Sigmoid colon (tissue), 7 donors: ENCODE measurements around the gene TACC2. TPM values are rescaled to one million over a fixed set of nuclear protein-coding genes. Genes with fewer than 3 reads are reported as not detected.

Experiments
- DNase-seq: peaks from one replicate; pipeline ENCODE4 v3.0.0-alpha.2; 2019
- H3K27ac ChIP-seq, 4 donors: fragments of 200-600 bp; sonication (generic); one replicate each; pipeline ENCODE4 v1.5.1; 2016 to 2019; ENCODE audit warnings: mild to moderate bottlenecking in 1 of 4
- H3K27me3 ChIP-seq, 3 donors: fragments of 200-600 bp; sonication (generic); one replicate each; pipeline ENCODE4 v1.5.1; 2019; ENCODE audit warnings: mild to moderate bottlenecking in 1 of 3
- H3K36me3 ChIP-seq, 4 donors: fragments of 200-600 bp; sonication (generic); one replicate each; pipeline ENCODE4 v1.5.1; 2016 to 2019
- H3K4me1 ChIP-seq, 4 donors: fragments of 200-600 bp; sonication (generic); one replicate each; pipeline ENCODE4 v1.5.1; 2017 to 2019
- H3K4me3 ChIP-seq, 4 donors: fragments of 200-600 bp; sonication (generic); one replicate each; pipeline ENCODE4 v1.5.1; 2017 to 2019; ENCODE audit warnings: mild to moderate bottlenecking in 2 of 4, moderate library complexity in 1 of 4
- H3K9me3 ChIP-seq, 4 donors: fragments of 200-600 bp in 3 of 4; sonication (generic) in 3 of 4; one replicate each; pipeline versions ENCODE4 v1.5.1 to v1.6.1; 2013 to 2019
- EP300 ChIP-seq, 4 donors: sonication (generic); formaldehyde crosslinking; IDR thresholded peaks; one replicate each; pipeline ENCODE4 v1.6.1; 2017; ENCODE audit warnings: antibody characterized with exemption in 4 of 4
- POLR2A ChIP-seq, 2 donors: fragments of 450-650 bp; IDR thresholded peaks; one replicate each; pipeline ENCODE4 v1.6.1; 2016; ENCODE audit warnings: antibody characterized with exemption in 2 of 2, mild to moderate bottlenecking in 2 of 2, moderate library complexity in 2 of 2
- POLR2AphosphoS5 ChIP-seq, 4 donors: sonication (generic); formaldehyde crosslinking; IDR thresholded peaks; one replicate each; pipeline ENCODE4 v1.6.1; 2017; ENCODE audit warnings: antibody characterized with exemption in 4 of 4
- WGBS, 2 donors: extraction: QIAGEN DNeasy Blood & Tissue Kit; methylation state at CpG; one replicate each; pipeline ENCODE4 v1.1.7; 2013; 5-methylcytosine and 5-hydroxymethylcytosine counted together
- intact Hi-C: fragments of 100-400 bp; cut with DNase I; formaldehyde crosslinking; loops from one replicate; pipeline ENCODE4 v1.15.1; 2023
- polyA plus RNA-seq, 3 donors: library from polyadenylated mRNA; stranded (reverse); fragments of 200-250 nt; gene quantifications; one replicate each; pipeline ENCODE4 v1.2.3, GENCODE V29; 2013
- total RNA-seq, 4 donors: library from RNA; depleted of rRNA; stranded (reverse); fragments of >200 nt; gene quantifications; one replicate each; pipeline ENCODE4 v1.1.0, GENCODE V29; 2016
- TF ChIP-seq, protein P1 (sequence below), 4 experiments: fragments of 450-650 bp in 3 of 4; fragments of 200-600 bp in 1 of 4; IDR thresholded peaks; one replicate each; pipeline ENCODE4 v1.5.1; 2016 to 2019; ENCODE audit warnings: antibody characterized with exemption in 4 of 4, mild to moderate bottlenecking in 3 of 4, moderate library complexity in 2 of 4
- donor health status: healthy with polysubstance abuse.
- donor health status: Bipolar disorder and iron deficiency.
- donor health status: healthy.

Gene TACC2
- total and polyA plus RNA-seq, 7 donors: 43.7 to 173 (median 71.0) TPM

DNA sequence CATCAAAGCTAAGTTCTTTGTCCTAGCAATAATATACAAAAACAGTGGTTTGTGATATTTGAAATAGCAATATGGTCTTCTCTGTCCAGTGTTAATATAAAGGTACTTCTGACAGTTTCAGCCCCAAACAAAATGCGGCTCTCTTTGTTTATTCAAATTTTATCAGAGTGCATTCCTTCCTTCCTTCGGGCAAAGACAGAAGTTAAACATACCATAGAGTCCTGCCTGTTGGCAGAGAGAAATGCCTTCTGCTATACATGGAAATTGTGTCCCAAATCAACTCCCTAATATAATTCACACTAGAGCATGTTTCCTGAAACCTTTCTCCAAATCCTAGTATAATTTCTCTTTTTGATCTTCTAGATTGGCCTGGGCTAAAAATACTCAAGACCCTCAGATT, 39.9 kb upstream of the TACC2 start:
- Histone ChIP-seq H3K36me3 (peaks cover 0 to 3% (median 0%) of the 10 kb centered on the region in 4 donors), H3K4me1 (peaks cover 0 to 22% (median 19%) of the 10 kb centered on the region in 4 donors), H3K9me3 (no peaks in the 10 kb centered on the region), H3K27me3 (no peaks in the 10 kb centered on the region), H3K4me3 (no peak overlapping the region), H3K27ac (peak overlapping the region in 1 of 4 donors; percentile 15)
- TF ChIP-seq POLR2A (IDR thresholded peaks at IDR 0.05) (no peak), EP300 (IDR thresholded peaks at IDR 0.05) (no peak), POLR2AphosphoS5 (IDR thresholded peaks at IDR 0.05) (no peak)
- TF ChIP-seq, protein P1, sequence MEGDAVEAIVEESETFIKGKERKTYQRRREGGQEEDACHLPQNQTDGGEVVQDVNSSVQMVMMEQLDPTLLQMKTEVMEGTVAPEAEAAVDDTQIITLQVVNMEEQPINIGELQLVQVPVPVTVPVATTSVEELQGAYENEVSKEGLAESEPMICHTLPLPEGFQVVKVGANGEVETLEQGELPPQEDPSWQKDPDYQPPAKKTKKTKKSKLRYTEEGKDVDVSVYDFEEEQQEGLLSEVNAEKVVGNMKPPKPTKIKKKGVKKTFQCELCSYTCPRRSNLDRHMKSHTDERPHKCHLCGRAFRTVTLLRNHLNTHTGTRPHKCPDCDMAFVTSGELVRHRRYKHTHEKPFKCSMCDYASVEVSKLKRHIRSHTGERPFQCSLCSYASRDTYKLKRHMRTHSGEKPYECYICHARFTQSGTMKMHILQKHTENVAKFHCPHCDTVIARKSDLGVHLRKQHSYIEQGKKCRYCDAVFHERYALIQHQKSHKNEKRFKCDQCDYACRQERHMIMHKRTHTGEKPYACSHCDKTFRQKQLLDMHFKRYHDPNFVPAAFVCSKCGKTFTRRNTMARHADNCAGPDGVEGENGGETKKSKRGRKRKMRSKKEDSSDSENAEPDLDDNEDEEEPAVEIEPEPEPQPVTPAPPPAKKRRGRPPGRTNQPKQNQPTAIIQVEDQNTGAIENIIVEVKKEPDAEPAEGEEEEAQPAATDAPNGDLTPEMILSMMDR (IDR thresholded peaks at IDR 0.05): no peak
- 59 to 62% methylated on average over 2 of the region's 2 CpGs for WGBS, 2 donors
- intact Hi-C loops: no loop called here
- no peak for DNase-seq

GRCh38 chr10:121949451-121949850, 39.5 kb upstream of the TACC2 start:
- H3K36me3 ChIP-seq: peaks cover 0 to 7% (median 0%) of the 10 kb centered on the region in 4 donors
- peak overlapping the region in 1 of 4 donors; percentile 15 for H3K27ac ChIP-seq
- intact Hi-C loops: no loop called here
- 89 to 93% methylated on average over 3 of the region's 3 CpGs for WGBS, 2 donors
- DNase-seq: no peak
- no peak overlapping the region for H3K4me3 ChIP-seq
- H3K27me3 ChIP-seq: no peaks in the 10 kb centered on the region
- peaks cover 0 to 19% (median 17%) of the 10 kb centered on the region in 4 donors for H3K4me1 ChIP-seq
- TF ChIP-seq, protein P1 (IDR thresholded peaks at IDR 0.05): no peak
- TF ChIP-seq POLR2A (IDR thresholded peaks at IDR 0.05) (no peak), POLR2AphosphoS5 (IDR thresholded peaks at IDR 0.05) (no peak), EP300 (IDR thresholded peaks at IDR 0.05) (no peak)
- H3K9me3 ChIP-seq: no peaks in the 10 kb centered on the region

- DNase-seq: no peak
- Histone ChIP-seq H3K4me3 (no peak overlapping the region), H3K9me3 (no peaks in the 10 kb centered on the region), H3K36me3 (peaks cover 0 to 32% (median 14%) of the 10 kb centered on the region in 4 donors), H3K27me3 (no peaks in the 10 kb centered on the region), H3K27ac (no peak overlapping the region), H3K4me1 (peaks cover 0 to 19% (median 17%) of the 10 kb centered on the region in 4 donors)
- no peak for TF ChIP-seq POLR2A (IDR thresholded peaks at IDR 0.05)
- TF ChIP-seq, protein P1 (IDR thresholded peaks at IDR 0.05): no peak
- no peak for TF ChIP-seq POLR2AphosphoS5 (IDR thresholded peaks at IDR 0.05)
- no peak for TF ChIP-seq EP300 (IDR thresholded peaks at IDR 0.05)
- WGBS, 2 donors: 94 to 96% methylated on average over 5 of the region's 5 CpGs
- intact Hi-C loops: no loop called here
Measured at GRCh38 chr10:121952226-121952625, 36.7 kb upstream of the TACC2 start.

DNA sequence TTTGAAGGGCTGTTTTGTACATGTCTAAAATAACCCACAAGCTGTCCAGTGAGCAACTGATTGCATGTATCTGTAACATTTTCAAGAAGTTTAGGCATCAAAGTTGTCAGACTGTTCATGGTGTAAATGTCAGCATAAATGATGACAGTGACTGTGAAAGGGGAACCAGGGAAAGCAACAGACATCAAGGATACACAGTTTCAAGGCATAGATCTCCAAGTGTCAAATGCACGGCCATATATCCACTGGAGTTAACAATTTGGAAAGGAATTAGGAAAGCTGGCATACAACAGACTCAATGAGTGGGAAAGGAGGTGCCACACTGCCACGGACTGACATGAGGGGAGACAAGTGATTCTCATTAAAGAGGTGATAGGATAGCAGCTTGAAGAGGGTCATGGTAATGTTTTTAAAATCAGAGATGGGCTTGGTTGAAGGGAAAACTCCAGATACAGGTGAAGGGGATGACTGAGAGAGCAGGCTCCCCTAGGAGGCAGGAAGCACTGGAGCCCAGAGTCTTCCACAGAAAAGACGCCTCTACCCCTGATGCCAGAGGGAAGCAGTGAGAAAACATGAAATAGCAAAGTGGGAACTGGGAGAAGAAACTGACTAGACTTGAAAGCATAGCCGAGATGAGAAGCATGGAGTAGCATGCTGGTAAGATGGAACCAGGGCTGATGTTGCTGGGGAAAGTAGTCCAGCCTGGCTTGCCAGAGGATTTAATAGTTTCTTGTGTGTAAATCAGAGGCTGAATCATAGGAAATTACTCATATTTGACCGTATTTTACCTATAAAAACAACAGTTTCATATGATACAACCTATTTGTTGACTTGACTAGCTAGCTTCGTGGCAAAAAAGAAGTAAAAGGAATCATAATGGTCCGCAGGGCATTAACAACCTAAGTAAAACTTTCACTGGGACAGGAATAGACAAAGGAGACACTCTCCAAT, 32.6 kb upstream of the TACC2 start:
- 88 to 89% methylated on average over 7 of the region's 7 CpGs for WGBS, 2 donors
- H3K36me3 ChIP-seq: peaks cover 3 to 73% (median 31%) of the 10 kb centered on the region in 4 donors

More for the DNA sequence above, 32.6 kb upstream of the TACC2 start:
- H3K27me3 ChIP-seq: no peaks in the 10 kb centered on the region
- intact Hi-C loops: no loop called here
- no peak overlapping the region for H3K27ac ChIP-seq
- DNase-seq: no peak
- no peaks in the 10 kb centered on the region for H3K4me1 ChIP-seq
- H3K9me3 ChIP-seq: no peaks in the 10 kb centered on the region
- no peak for TF ChIP-seq EP300 (IDR thresholded peaks at IDR 0.05)
- no peak for TF ChIP-seq POLR2AphosphoS5 (IDR thresholded peaks at IDR 0.05)
- no peak for TF ChIP-seq POLR2A (IDR thresholded peaks at IDR 0.05)
- TF ChIP-seq, protein P1 (IDR thresholded peaks at IDR 0.05): no peak
- H3K4me3 ChIP-seq: no peak overlapping the region
